Spleen (tissue), 11 donors: ENCODE data around the gene SAMD10. TPM values are rescaled to one million over a fixed set of nuclear protein-coding genes. Genes with fewer than 3 reads are reported as not detected.
A peak's percentile ranks its signal among the peaks of the same experiment; 100 is the strongest.

Experiments
- DNase-seq: peaks from one replicate; pipeline ENCODE4 v3.0.0-alpha.2; 2020
- H3K27ac ChIP-seq, 8 donors: fragments of 200-600 bp; sonication (generic) in 7 of 8; 1 replicate in 4 of 8; 2 replicates in 4 of 8; pipeline versions ENCODE4 v1.5.0 to v1.8.0; 2016 to 2021; ENCODE audit warnings: inconsistent platforms in 4 of 8, mild to moderate bottlenecking in 4 of 8, moderate library complexity in 1 of 8
- H3K27me3 ChIP-seq, 7 donors: fragments of 200-600 bp; sonication (generic) in 6 of 7; replicated peaks in 1 of 7; 1 replicate in 4 of 7; 2 replicates in 3 of 7; pipeline versions ENCODE4 v1.5.0 to v1.8.0; 2016 to 2021; ENCODE audit warnings: inconsistent platforms in 3 of 7, mild to moderate bottlenecking in 1 of 7
- H3K36me3 ChIP-seq, 6 donors: fragments of 200-600 bp; sonication (generic) in 5 of 6; 1 replicate in 4 of 6; 2 replicates in 2 of 6; pipeline versions ENCODE4 v1.5.0 to v1.8.0; 2016 to 2021; ENCODE audit warnings: inconsistent platforms in 2 of 6
- H3K4me1 ChIP-seq, 6 donors: fragments of 200-600 bp; sonication (generic) in 5 of 6; 1 replicate in 3 of 6; 2 replicates in 3 of 6; pipeline versions ENCODE4 v1.5.0 to v1.8.0; 2016 to 2021; ENCODE audit warnings: inconsistent platforms in 3 of 6
- H3K4me3 ChIP-seq, 8 donors: fragments of 200-600 bp; sonication (generic) in 7 of 8; 1 replicate in 4 of 8; 2 replicates in 4 of 8; pipeline versions ENCODE4 v1.5.0 to v1.8.0; 2016 to 2021; ENCODE audit warnings: inconsistent platforms in 4 of 8, mild to moderate bottlenecking in 4 of 8, moderate library complexity in 2 of 8
- H3K9me3 ChIP-seq, 8 donors: fragments of 200-600 bp; sonication (generic) in 7 of 8; 1 replicate in 4 of 8; 2 replicates in 4 of 8; pipeline versions ENCODE4 v1.5.0 to v1.8.0; 2016 to 2021; ENCODE audit warnings: inconsistent platforms in 4 of 8
- POLR2A ChIP-seq, 3 donors: fragments of 450-650 bp; IDR thresholded peaks; one replicate each; pipeline ENCODE4 v1.5.1; 2017; ENCODE audit warnings: antibody characterized with exemption in 3 of 3, mild to moderate bottlenecking in 1 of 3
- POLR2AphosphoS5 ChIP-seq, 3 donors: sonication (generic); formaldehyde crosslinking; IDR thresholded peaks; one replicate each; pipeline ENCODE4 v1.5.1; 2017; ENCODE audit warnings: antibody characterized with exemption in 3 of 3
- WGBS, 5 donors: extraction: QIAGEN DNeasy Blood & Tissue Kit in 3 of 5; methylation state at CpG; one replicate each; pipeline versions ENCODE4 v1.1.5 to v1.1.7; 2013 to 2018; 5-methylcytosine and 5-hydroxymethylcytosine counted together
- intact Hi-C: fragments of 100-400 bp; cut with DNase I; formaldehyde crosslinking; loops from one replicate; pipeline ENCODE4 v1.15.0; 2023; ENCODE audit warnings: low total_unique reads
- polyA plus RNA-seq, 3 donors: library from polyadenylated mRNA; stranded (reverse); fragments of 200-250 nt; gene quantifications; one replicate each; pipeline ENCODE4 v1.2.1, GENCODE V29; 2013
- total RNA-seq, 7 donors: library from RNA; depleted of rRNA in 3 of 7; stranded (reverse); fragments of >200 nt in 3 of 7; fragmentation: NEBNext Ultra II Directional in 4 of 7; extraction: Animal tissue kit (Norgen Biotek cat#: 25700) in 4 of 7; gene quantifications; one replicate each; pipeline versions ENCODE4 v1.1.0 to v1.2.1, GENCODE V29; 2016 to 2021
- TF ChIP-seq, protein P1 (sequence below), 11 experiments: fragments of 200-600 bp in 7 of 11; fragments of 450-650 bp in 4 of 11; sonication (generic) in 4 of 11; IDR thresholded peaks in 8 of 11; conservative IDR thresholded peaks in 3 of 11; 1 replicate in 7 of 11; 2 replicates in 4 of 11; pipeline versions ENCODE4 v1.4.0 to v1.8.0; 2016 to 2021; ENCODE audit warnings: antibody characterized with exemption in 11 of 11, inconsistent platforms in 4 of 11, mild to moderate bottlenecking in 1 of 11
- donor health status: healthy with polysubstance abuse.
- donor health status: DM: no; HTN: no; CAD: no; lungs with moderate emphysema.
- donor health status: DM: no; HTN: no; CAD: no.
- donor health status: Bipolar disorder and iron deficiency.
- donor health status: healthy.
- donor health status: DM: no; HTN: no; CAD: no.
- donor health status: DM: yes; HTN: yes; CAD: no.

The SAMD10 gene
- total and polyA plus RNA-seq, 10 donors, result 5.9 to 13.8 (median 8.8) TPM

DNA sequence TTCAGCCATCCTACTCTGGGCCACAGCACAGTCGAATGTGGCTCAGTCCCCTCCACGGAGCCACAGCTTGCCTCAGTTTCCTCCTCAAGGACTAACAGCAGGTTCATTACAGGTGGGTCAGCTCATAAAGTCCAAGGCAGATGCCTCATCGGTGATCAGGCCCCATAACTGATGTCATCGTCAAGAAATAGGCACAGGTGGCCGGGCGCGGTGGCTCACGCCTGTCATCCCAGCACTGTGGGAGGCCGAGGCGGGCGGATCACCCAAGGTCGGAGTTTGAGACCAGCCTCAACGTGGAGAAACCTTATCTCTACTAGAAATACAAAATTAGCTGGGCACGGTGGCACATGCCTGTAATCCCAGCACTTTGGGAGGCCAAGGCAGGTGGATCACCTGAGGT, 26.7 kb downstream of the SAMD10 start:
- DNase-seq, result no peak
- H3K27ac ChIP-seq, result peak overlapping the region in 3 of 8 donors; percentile 51 to 90 (median 84)
- intact Hi-C loops, result no loop called here
- H3K4me3 ChIP-seq, result no peak overlapping the region
- peaks cover 0 to 25% (median 0%) of the 10 kb centered on the region in 6 donors for H3K36me3 ChIP-seq
- 79 to 91% (median 89%) methylated on average over 12 to 14 of the region's 14 CpGs for WGBS, 5 donors
- H3K4me1 ChIP-seq, result peaks cover 67 to 96% (median 91%) of the 10 kb centered on the region in 6 donors
- TF ChIP-seq POLR2A (IDR thresholded peaks at IDR 0.05) (no peak), POLR2AphosphoS5 (IDR thresholded peaks at IDR 0.05) (no peak)
- TF ChIP-seq, protein P1, sequence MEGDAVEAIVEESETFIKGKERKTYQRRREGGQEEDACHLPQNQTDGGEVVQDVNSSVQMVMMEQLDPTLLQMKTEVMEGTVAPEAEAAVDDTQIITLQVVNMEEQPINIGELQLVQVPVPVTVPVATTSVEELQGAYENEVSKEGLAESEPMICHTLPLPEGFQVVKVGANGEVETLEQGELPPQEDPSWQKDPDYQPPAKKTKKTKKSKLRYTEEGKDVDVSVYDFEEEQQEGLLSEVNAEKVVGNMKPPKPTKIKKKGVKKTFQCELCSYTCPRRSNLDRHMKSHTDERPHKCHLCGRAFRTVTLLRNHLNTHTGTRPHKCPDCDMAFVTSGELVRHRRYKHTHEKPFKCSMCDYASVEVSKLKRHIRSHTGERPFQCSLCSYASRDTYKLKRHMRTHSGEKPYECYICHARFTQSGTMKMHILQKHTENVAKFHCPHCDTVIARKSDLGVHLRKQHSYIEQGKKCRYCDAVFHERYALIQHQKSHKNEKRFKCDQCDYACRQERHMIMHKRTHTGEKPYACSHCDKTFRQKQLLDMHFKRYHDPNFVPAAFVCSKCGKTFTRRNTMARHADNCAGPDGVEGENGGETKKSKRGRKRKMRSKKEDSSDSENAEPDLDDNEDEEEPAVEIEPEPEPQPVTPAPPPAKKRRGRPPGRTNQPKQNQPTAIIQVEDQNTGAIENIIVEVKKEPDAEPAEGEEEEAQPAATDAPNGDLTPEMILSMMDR (IDR thresholded peaks at IDR 0.05 in 8 of 11, conservative IDR thresholded peaks at IDR 0.05 in 3 of 11), result no peak
- no peaks in the 10 kb centered on the region for H3K9me3 ChIP-seq
- no peaks in the 10 kb centered on the region for H3K27me3 ChIP-seq

DNA sequence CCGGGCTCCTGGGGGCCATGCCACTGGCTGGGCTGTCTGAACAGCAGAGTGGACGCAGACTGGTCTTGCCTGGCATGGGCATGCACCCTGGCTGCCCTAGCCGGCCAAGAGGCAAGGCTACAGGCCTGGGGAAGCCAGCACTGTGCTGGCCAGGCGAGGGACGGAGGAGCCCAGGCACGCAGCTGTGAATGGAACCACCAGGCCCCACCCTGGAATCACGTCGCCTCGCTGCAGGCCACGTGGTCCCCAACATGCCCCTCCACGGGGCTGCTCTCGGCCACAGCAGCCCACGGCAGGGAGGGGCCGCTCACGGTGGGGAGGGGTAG, 27.3 kb downstream of the SAMD10 start:
- peak; percentile 79 for DNase-seq

DNA sequence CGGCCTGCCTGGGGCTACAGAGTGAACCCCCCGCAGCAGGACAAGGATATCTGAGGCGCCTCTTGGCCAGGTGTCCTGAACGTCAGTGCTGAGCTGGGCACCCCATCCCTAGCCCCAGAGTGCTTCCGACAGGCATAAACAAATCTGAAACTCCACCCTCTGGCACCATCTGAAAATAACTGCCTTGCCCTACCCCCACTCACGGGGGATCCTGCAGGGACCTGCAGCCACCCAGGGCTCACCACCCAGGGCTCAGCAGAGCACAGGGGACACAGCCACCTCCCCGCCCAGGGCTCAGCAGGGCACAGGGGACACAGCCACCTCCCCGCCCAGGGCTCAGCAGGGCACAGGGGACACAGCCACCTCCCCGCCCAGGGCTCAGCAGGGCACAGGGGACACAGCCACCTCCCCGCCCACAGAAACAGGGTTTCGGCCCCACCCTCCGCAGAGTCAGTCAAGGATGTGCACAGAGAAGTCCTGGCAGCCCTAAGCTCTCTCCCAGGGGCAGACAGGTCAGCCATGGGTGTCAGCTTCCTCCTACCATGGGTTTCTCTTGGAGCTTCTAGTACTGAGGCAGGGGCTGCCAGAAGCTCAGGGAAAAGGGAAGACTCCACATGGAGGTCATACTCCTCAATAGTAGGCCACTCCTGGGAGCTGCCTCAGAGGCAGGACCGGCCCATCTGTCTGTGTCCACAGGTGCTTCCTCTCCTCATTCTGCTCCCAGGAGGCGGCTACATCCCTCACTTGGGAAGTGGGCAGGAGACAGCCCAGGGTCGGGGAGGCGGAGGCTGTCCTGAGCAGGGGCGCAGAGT, 27.8 kb downstream of the SAMD10 start:
- no peak overlapping the region for H3K4me3 ChIP-seq
- intact Hi-C loops, result no loop called here
- no peak for TF ChIP-seq POLR2AphosphoS5 (IDR thresholded peaks at IDR 0.05)
- no peak for TF ChIP-seq POLR2A (IDR thresholded peaks at IDR 0.05)
- TF ChIP-seq, protein P1 (IDR thresholded peaks at IDR 0.05 in 8 of 11, conservative IDR thresholded peaks at IDR 0.05 in 3 of 11), result no peak
- peaks cover 0 to 27% (median 0%) of the 10 kb centered on the region in 6 donors for H3K36me3 ChIP-seq
- DNase-seq, result peak; percentile 76
- H3K9me3 ChIP-seq, result no peaks in the 10 kb centered on the region
- WGBS, 5 donors, result 55 to 86% (median 65%) methylated on average over 8 to 17 of the region's 17 CpGs
- H3K4me1 ChIP-seq, result peaks cover 65 to 96% (median 91%) of the 10 kb centered on the region in 6 donors
- peak overlapping the region in 6 of 8 donors; percentile 33 to 90 (median 82) for H3K27ac ChIP-seq
- no peaks in the 10 kb centered on the region for H3K27me3 ChIP-seq

More for the DNA sequence above, 27.3 kb downstream of the SAMD10 start:
- Histone ChIP-seq H3K27me3 (no peaks in the 10 kb centered on the region), H3K36me3 (peaks cover 0 to 25% (median 0%) of the 10 kb centered on the region in 6 donors), H3K27ac (peak overlapping the region in 5 of 8 donors; percentile 38 to 90 (median 83)), H3K4me3 (no peak overlapping the region), H3K9me3 (no peaks in the 10 kb centered on the region), H3K4me1 (peaks cover 68 to 96% (median 91%) of the 10 kb centered on the region in 6 donors)
- intact Hi-C loops, result no loop called here
- WGBS, 5 donors, result 59 to 90% (median 74%) methylated on average over 5 to 15 of the region's 15 CpGs
- no peak for TF ChIP-seq POLR2A (IDR thresholded peaks at IDR 0.05)
- TF ChIP-seq POLR2AphosphoS5 (IDR thresholded peaks at IDR 0.05), result peak in 2 of 3 donors; percentile 16 to 56
- TF ChIP-seq, protein P1 (IDR thresholded peaks at IDR 0.05 in 8 of 11, conservative IDR thresholded peaks at IDR 0.05 in 3 of 11), result no peak

DNA sequence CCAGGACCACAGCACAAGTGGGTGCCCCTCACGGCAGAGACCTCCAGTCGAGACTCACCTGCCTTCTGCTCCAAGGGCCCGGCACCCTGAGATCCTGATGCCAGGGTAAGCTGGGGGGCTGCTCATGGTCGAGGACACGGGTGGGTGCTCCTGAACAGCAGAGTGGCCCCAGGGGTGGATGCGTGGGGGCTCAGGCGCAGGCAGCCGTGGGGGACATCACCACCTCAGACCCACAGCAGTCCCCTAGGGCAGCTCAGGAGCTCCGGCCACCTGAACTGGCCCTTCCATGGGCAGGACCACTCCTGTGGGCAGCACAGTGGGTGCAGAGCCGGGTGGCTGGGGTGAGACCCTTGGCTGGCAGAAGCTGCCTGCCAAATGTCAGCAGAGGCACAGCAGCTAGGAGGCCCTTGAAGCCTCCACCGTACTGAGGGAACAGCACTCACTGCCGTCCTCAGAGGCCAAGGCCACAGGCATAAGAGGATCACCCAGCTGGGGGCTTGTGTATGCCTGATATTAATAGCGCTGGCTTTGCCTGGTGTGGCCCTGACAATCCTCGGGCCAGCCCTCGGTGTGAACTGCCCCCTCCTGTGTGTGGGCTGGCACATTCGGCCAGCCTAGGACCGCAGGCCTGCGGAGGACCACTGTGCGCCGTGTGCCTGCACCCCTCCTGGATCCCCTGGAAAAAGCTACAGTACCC, 28.6 kb downstream of the SAMD10 start:
- peaks cover 65 to 100% (median 97%) of the 10 kb centered on the region in 6 donors for H3K4me1 ChIP-seq
- H3K9me3 ChIP-seq, result no peaks in the 10 kb centered on the region
- H3K4me3 ChIP-seq, result no peak overlapping the region
- H3K36me3 ChIP-seq, result peaks cover 0 to 35% (median 6%) of the 10 kb centered on the region in 6 donors
- peak overlapping the region in 5 of 8 donors; percentile 77 to 90 (median 83) for H3K27ac ChIP-seq
- intact Hi-C loops, result no loop called here
- WGBS, 5 donors, result 67 to 87% (median 79%) methylated on average over 7 to 20 of the region's 20 CpGs
- TF ChIP-seq, protein P1 (IDR thresholded peaks at IDR 0.05 in 8 of 11, conservative IDR thresholded peaks at IDR 0.05 in 3 of 11), result no peak
- TF ChIP-seq POLR2AphosphoS5 (IDR thresholded peaks at IDR 0.05), result peak in 2 of 3 donors; percentile 44 to 54
- H3K27me3 ChIP-seq, result no peaks in the 10 kb centered on the region
- DNase-seq, result peak; percentile 75
